ENCODE results near the gene TUB.

TUB gene, protein sequence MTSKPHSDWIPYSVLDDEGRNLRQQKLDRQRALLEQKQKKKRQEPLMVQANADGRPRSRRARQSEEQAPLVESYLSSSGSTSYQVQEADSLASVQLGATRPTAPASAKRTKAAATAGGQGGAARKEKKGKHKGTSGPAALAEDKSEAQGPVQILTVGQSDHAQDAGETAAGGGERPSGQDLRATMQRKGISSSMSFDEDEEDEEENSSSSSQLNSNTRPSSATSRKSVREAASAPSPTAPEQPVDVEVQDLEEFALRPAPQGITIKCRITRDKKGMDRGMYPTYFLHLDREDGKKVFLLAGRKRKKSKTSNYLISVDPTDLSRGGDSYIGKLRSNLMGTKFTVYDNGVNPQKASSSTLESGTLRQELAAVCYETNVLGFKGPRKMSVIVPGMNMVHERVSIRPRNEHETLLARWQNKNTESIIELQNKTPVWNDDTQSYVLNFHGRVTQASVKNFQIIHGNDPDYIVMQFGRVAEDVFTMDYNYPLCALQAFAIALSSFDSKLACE

DNA sequence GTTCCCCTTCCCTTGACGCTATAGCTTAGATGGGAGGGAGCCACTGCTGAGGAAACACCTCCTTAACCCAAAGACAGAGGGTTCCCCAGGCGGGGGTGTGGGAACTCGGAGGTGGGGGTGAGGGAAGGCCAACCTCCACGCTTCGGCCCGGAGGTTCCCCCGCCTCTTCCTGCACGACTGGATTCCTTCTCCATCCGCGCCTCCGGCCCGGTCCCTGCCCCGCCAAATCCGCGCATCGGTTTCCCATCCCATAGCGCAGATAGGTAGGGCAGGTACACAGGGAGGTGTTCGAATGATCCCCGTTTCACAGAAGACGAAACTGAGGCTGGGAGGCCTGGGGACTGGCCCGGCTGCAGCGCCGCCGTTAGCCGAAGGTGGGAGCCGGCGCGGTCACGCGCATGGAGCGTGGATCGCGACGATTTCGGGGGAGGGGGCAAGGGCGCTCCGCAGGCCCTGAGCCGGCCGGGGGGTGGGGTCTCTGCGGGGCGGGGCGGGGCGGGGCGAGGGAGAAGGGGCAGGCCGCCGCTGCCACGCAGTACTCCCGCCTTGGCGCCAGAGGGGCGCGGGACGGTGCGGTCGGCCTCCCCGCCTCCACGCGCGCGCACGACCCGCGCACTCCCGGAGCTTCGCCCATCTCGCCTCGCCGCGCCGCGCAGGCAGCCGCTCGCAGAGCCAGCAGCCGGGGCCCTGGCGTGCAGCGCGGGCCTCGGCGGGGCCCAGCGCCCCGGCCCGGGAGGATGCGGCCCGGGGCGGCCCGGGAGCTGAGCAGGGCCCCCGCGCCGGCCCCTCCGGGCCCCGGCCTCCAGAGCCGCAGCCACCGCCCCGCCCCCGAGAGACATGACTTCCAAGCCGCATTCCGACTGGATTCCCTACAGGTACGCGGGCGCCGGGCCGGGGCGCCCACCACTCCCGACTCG, at the start of gene TUB:
Gene TUB, plus strand, starts transcription at position 538 of the 917 bp plus-strand sequence. Its CDS starts 300 bp downstream, at position 838.
- DNase-seq = no peak

DNA sequence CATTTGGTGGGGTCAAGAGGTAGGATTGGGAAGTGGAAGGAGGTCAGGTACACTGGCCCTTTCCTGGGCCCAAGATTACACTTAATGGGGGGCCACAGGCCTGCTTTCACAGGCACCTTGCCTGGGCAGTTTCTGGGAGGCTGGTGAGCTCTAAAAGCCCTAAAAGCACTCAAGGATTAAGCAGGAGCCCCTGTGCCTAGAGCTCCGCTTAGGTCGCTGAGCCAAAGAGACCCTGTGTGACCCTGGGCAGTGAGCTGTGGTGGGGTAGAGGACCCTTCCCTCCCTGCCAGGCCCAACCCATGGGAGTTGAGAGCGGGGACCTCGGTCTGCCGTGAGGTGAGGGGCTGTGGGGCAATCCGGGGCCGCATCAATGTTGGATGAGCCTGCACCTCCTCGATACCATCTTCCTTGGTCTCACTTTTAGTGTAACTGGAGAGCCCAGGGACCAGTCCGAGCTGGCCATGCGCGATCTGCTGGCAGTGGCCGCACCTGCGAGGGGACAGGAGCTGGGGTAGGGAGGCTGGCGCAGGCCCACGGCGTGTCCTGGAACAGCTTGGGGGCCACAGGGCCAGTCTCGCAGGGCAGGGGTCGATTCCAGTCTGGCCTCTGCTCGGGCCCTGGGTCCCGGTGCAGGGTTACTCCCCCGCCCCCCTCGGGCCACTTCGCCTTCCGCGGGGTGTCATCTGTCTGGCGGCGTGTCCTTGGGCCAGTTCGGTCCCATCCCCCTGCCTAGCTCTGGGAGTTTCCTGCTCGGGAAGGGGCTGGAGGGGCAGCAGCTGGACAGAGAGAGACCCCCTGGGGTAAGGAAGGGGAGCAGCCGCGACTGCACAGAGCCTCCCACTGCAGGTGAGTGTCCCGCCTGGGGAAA, 49.5 kb upstream of the TUB start:
- no peak for DNase-seq

DNA sequence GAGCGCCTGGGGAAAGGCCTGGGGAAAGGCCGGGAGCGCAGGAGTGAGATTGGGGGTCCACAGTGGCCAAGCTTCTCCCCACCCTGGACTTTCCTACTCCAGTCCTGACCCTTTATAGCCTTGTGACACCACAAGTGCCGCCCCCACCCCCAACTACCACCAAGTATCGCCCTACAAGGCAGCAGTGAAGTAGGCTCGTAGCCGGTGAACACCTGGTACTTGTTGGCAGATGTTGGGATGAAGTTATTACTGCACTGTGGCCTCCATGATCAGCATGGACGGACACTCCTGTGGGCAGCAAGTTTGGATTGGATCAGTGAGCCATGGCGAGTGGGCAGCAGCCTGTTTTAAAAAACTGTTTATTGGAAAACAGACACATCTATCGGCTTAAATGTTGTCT, 48.9 kb upstream of the TUB start:
- no peak for DNase-seq

DNA sequence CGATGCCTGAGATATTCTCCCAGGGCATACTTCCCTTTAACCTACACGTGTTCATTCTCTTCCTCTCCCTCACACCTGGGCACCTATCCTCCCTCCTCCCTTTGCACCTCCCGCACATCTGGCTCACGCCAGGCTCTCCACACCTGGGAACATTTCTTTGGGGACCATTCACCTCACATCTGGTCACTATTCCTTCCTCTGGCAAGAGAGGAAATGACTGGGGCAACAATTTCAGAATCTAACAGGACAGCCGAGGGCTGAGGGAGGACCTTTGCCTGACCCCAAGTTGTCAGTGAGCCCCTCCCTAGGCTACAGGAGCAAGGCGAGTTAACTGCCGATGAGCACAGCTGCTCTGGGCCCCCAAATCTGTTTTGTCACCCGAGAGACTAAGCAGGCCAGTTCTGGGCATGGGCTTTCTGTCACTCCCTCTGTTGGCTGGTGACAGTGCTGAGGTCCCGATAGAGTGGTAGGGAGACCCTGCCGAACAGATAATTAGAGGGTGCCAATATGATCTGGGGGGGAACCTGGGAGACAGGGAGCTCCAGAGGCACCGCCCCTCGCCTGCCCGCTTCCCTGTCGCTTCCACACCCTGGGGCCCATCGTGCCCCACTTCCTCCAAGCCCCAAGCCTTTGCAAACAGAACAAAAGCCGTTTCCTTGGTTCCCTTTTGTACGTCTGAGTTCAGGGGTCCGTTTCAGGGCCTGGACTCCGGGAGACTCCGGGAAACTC, 48.3 kb upstream of the TUB start:
- DNase-seq = no peak

DNA sequence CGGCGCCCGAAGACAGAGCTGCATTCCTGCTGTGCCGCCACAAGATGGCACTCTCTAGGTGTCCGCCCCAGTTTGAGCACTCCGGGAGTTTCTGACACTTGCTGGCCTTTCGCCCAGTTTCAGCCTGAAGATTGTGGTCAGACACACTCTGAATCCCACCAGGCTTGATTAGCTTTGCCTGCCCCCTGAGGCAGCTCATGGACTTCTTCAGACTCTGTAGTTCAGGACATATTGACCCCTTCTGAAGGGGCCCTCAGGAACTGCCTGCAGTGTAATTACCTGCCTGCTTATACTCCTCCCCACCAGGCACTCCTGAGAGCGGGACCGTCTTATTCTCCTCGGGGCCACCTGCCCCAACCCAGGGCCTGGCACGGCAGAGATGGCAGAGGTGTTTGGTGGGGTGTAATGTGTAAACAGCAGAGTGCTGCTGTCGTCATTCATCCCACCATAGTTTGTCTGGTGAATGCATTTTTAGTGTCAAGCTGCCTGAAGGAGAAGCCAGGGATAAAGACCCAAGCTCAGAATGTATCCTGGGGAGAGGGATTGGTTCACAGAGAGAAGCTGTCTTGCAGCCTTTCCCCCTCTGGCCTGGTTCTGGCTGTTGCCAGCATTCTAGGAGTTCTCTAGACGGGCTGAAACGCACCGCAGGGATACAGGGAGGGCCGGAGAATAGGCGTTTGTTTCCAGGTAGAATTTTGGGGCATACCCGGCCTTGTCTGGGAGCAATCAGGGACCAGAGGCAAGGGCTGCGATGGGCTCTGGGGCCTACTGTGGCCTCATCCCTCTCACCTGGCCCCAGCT, 47.5 kb upstream of the TUB start:
- peak; percentile 50 for DNase-seq

DNA sequence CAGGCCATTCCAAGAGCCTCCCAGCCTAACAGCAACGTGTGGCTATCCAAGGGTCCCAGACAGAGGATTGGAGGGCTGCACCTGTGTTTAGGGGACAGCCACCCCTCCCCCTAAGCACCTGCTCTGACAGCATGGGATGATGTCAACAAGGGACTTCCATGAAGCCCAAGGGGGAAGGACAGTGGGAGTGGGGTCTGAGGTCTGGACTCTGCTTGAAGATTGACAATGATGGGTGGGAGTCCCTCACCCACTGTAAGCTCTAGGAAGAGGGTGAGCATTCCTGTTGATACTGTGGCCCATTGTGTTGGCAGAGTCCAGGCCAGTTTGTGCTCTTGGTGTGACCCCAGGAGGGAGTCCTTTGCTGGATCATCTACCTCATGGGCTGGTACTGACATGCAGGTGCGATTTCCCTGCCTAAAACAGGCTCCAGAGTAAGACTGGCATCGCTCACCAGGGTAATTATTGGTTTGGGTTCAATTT, 46.9 kb upstream of the TUB start:
- no peak for DNase-seq

DNA sequence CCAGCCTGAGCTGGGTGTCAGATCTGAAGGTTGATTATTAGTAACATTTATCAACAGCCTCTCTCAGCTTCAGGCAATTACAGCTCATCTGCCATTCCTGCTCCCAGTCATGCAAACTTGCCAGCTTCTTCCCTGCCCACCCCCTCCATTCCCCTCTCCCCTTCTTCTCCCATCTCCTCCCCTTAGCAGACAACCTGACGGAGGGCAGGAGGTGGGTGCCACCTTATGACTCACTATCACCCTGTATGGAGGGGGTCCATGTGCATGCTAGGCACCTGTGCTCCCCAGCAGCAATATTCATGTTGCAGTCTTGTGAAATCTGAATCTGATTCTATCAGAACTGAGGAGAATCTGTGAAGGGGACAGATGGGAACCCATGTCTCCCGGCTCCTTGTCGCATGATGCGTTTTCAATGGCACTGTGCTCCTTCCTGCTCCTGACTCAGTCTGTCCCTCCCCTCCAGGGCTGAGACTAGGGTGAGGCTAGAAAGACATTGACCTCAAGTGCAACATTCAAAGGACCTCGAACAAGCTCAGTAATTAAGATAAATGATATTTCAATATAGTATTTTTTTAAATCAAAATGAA, 46.3 kb upstream of the TUB start:
- DNase-seq = no peak

DNA sequence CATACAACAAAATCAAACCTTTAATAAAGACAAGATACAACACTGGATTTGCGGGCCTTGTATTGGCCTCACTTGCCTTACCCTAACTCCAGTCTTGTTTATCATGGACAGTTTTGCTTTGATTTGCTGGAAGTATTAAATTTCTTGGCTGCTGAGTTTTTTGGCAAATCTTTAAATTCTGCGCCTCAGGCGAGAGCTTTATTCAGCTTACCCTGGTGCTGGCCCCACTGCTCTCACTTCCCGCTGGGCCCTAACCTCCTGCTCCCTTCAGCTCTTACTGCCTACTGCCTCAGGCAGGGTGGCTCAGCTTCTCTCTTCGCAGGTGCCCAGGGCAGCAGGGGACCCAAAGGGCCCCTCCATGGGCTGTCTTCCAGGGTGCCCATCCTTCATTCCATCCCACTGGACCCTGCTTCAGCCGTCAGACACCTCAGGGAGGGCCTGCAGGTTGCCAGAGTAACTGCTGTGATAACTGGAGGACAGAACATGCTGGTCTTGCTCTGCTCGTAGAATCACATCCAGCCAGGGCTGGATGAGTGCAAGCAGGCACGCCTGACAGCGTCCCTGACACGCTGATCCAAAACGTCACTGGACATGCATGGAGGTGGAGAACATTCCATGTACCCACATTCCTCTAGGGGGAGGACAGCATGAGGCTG, 45.7 kb upstream of the TUB start:
- DNase-seq = no peak

DNA sequence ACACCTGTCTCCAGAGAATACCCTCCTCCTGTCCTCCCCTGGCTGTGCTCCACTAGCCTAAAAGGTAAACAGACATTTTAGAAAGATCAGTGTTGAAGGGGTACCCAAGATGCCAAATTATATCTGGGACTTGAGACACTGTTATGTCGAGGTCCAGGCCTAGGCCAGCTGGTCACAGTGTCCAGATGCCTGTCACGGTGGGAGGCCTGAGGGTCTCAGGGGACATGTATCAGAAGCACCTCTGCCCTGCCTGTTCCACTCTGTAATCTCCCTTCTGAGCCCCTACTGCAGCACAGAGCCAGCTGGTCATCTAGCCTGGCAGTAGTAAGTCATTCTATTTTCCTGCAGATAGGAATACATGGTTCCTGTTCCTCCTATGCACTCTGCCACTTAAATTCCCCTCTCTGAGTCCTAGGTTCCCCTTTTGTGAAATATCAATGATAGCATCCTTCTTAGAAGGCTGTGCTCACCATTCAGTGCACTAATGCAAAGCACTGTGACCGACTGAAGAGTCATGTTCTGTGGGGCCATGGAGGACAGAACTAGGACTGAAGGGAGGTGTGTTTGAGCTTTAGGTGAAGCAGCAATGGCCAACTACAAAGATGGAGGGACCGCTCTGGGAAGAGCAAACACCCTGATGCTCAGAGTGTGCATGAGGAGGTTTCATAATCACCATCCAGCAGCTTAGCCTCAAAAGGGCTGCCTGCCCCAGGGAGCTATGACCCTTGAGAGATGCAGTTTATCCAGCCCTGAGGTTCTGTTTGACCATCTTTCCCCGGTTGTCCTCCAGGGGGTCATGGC, 44.8 kb upstream of the TUB start:
- DNase-seq = no peak

DNA sequence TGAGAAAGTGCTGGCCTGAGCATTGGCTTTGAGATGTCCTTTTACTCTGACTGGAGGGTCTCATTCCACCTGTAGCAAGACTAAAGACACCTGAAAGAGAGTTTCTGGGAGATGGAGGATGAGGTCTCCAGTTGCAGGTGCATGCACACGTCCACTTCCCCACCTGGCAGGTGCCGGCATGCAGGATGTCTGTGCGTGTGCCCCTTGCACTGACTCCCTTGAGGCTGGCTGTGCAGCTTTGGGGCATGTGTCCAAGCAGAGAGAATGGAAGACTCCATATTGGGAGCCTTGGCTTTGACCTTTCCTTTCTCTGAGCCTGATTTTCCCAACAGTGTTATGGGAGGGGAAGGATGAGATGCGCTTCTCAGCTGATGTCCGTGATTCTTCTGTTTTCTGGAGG, 44.0 kb upstream of the TUB start:
- no peak for DNase-seq

DNA sequence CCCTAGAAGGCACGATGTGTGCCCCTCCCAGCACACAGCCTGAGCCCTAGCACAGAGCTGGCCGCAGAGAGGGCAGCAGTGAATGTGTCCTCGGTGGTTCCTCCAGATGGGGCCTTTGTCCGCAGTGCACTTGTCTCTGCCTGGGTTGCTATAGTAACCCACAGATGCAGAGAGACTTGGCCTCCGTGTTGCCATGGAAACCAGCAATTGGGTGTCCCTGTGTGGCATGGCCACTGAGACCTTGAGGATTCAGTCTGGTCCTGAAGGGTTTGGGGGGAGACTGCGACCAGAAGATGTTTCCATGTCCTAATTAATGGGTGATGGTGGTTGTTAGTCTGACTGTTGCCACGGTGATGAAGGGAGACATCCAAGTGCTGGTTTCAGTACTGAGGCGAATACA, 42.6 kb upstream of the TUB start:
- DNase-seq = no peak

DNA sequence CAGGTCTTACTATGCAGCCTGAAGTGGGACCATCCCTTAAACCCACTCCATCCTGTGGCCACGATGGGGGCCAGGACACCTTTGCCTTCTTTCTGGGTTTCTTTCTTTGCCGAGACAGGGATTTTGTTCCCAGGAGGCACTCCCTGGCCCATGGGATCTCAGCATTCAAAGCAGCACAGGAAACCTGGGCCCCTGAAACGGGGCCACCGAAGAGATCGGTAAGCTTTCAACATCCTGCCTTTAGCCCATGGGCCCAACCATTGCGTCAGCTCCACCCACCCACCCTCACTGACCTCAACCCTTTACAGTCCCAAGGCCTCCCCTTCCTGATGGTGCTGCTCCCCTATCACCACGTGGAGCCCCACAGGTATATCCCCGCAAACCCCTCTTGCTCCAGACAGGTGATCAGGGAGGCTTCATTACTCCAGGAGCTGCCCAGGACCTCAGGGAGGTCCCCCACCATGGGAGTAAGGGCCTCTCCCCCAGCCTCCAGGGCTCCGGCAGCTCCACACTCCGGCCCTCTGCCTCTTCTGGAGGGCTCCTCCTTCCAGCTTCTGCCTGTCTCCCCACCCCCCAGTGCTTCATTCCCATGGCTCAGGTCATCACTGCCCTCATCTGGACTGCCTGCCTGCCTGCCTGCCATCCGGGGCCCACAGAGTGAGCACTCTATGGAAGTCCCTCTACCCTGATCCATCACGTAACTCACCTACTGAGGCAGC, 42.0 kb upstream of the TUB start:
- DNase-seq = no peak

DNA sequence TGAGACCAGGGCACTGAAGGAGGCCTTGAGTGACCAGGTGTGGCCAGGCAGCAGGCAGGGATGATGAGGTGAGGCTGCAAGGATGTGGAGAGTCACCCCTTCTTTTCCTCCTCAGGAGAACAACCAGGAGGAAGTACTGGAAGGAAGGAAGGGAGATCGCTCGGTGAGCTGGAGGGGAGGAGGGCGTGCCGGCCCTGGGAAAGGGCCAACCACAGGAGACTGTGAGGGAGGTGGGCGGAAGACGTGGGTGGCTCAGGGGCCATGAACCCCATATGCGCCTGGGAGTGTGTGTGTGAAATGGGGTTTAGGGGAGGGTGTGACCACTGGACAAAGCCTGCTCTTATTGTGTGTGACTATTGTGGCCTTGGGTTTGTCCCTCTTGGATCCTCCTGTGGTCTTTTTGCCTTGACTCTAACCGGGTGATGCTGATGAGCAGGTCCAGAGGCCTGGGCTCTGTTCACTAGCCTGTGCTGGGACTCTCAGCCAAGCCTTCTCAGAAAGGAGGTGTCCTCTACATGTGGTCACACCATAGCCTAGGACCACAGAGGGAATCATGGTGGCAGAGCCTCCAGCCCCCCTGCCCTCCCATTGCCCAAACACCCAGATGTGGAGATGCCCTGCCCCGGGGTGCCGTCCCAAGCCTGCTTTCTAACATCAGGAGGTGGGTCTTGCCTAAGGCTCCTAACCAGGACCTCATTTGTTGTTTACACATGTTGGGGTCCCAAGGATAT, 41.3 kb upstream of the TUB start:
- DNase-seq = no peak

DNA sequence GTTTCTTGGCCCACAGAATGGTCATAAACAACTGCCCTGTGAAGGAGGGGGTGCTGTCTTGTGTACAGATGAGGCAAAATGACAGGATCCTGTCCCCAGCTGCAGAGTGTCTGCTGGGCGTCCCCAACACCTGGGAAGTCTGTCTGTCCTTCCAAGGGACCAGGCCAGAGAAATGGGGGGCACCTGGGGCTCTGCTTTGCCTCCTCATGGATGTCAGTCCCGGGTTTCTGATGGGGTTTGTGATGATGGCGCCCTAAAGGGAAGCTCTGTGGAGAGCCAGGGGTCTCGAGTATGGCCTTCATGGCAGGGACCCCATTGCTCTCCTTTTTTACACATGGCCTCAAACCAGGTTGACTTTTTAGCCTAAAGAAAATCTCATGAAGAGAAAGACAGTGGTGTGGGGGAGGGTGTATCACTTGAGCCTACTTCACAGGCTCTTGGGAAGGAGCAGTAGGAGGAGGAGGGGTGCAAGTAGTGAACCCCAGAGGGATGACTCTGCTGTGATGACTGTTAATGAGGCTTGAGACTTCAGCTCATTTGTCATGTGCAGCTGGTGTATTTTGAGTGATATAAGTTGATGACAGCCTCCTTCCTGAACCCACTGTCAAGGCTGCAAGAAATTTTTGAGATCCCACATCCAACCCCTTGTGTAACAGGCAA, 40.6 kb upstream of the TUB start:
- no peak for DNase-seq

DNA sequence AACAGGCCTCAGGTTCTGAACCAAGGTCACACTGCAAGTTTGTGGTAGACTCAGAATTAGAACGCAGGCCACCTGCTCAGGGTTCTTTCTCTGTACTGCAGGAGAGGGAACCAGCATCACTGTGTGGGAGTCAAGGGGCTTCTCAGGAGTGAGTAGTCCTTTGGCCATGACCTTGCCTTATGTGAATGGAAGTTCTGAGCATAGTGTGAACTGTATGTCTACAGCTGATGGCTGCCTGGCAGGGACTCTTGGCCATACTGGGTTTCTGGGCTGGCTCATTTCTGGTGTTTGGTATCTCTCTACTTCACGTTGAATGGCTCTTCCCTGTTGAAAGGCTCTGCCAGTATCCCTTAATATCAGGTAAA, 40.1 kb upstream of the TUB start:
- DNase-seq = no peak

DNA sequence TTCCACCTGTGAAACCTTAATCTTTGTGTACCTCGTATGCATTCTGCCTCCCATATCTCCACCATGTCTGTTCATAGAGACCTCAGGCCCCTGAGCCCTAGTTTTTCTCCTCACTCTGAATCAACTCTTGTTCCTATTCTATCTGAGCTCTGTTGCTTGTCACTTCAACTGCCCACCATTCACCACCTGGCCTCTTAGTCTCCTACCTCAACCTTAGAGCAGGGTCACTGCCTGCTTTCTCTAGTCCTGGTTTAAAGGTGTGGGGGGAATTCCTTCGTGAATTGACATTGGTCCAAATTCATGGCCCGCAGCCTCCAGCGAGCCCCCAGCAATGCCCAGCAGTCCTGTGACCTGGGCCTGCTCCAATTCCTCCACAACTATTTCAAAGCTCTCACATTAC, 39.4 kb upstream of the TUB start:
- no peak for DNase-seq

DNA sequence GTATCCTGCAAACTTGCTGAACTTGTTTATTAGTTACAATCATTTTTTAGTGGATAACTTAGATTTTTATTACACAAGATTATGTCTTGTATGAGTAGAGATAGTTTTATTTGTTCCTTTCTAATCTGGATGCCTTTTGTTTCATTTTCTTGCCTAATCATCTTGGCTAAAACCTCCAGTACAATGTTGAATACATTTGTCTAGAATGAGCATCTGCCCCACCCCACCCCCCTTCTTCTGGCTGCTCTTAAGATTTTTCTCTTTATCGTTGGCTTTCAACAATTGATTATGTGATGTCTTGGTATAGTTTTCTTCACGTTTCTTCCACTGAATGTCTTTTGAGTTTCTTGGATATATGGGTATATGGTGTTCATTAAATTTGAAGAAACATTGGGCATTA, 37.3 kb upstream of the TUB start:
- no peak for DNase-seq

Data from CD4-positive, alpha-beta T cell treated with Interleukin-17A for 1 hour (primary cell).